Measurements from ENCODE around the gene KCNC3. TPM values are rescaled to one million over a fixed set of nuclear protein-coding genes. Genes with fewer than 3 reads are reported as not detected.

Gene KCNC3
- total and polyA plus RNA-seq, 4 donors = 0.56 to 1.6 (median 1.1) TPM

DNA sequence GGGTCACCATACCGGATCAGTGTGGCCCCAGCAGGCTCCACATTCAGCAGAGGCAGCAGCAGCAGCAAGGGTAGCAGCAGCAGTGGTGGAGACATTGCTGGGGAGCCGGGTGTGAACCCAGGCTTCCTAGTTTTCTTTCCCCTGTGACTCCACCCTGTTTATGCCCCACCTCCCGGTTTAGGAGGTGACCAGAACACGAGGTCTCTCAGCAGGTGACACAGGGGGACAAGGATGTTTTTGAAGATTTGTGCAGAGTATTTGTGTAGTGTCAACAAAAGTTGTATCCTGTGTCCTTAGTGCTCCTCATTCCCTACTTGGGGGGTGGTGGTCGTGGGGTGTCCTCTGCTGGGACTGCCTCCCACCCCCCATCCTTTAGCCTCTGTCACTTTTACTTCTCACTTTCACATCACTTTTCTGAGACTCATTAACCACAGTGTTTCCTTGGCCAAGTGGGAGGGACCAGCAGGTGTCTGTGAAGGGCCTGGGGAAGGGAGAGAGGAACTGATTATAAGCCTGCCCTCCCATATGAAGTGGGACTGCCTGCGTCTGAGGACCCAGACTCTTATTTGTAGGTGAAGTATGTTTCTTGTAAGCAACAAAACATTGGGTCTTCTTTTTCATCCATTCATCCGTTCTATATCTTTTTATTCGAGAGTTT lies 15.6 kb upstream of the KCNC3 start:
- no peak overlapping the region for H3K9ac ChIP-seq (ENCODE audit: low read depth in 1 of 2, low read length in 2 of 2)
- peaks cover 0 to 2% (median 0%) of the 10 kb centered on the region in 4 donors for H3K36me3 ChIP-seq (ENCODE audit: control insufficient read depth in 4 of 4, insufficient read depth in 3 of 4, low read depth in 1 of 4, low read length in 3 of 4)
- no peak overlapping the region for H3K27ac ChIP-seq (ENCODE audit: low read depth in 1 of 2, low read length in 2 of 2)
- H3K4me3 ChIP-seq (ENCODE audit: low read depth in 1 of 3, low read length in 3 of 3) = peak overlapping the region in 1 of 3 donors; percentile 23
- H3K4me1 ChIP-seq (ENCODE audit: control insufficient read depth in 4 of 4, insufficient read depth in 4 of 4, low read length in 3 of 4) = peaks cover 2 to 19% (median 9%) of the 10 kb centered on the region in 4 donors
- TF ChIP-seq, protein P1, sequence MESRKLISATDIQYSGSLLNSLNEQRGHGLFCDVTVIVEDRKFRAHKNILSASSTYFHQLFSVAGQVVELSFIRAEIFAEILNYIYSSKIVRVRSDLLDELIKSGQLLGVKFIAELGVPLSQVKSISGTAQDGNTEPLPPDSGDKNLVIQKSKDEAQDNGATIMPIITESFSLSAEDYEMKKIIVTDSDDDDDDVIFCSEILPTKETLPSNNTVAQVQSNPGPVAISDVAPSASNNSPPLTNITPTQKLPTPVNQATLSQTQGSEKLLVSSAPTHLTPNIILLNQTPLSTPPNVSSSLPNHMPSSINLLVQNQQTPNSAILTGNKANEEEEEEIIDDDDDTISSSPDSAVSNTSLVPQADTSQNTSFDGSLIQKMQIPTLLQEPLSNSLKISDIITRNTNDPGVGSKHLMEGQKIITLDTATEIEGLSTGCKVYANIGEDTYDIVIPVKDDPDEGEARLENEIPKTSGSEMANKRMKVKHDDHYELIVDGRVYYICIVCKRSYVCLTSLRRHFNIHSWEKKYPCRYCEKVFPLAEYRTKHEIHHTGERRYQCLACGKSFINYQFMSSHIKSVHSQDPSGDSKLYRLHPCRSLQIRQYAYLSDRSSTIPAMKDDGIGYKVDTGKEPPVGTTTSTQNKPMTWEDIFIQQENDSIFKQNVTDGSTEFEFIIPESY (IDR thresholded peaks at IDR 0.05) = no peak
- TF ChIP-seq HNF4G (IDR thresholded peaks at IDR 0.05) = no peak
- TF ChIP-seq TAF1 (conservative IDR thresholded peaks at IDR 0.05) = no peak
- TF ChIP-seq, protein P2, sequence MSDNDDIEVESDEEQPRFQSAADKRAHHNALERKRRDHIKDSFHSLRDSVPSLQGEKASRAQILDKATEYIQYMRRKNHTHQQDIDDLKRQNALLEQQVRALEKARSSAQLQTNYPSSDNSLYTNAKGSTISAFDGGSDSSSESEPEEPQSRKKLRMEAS (IDR thresholded peaks at IDR 0.05) = no peak
- TF ChIP-seq FOXA1 (IDR thresholded peaks at IDR 0.05) = no peak
- TF ChIP-seq, protein P3, sequence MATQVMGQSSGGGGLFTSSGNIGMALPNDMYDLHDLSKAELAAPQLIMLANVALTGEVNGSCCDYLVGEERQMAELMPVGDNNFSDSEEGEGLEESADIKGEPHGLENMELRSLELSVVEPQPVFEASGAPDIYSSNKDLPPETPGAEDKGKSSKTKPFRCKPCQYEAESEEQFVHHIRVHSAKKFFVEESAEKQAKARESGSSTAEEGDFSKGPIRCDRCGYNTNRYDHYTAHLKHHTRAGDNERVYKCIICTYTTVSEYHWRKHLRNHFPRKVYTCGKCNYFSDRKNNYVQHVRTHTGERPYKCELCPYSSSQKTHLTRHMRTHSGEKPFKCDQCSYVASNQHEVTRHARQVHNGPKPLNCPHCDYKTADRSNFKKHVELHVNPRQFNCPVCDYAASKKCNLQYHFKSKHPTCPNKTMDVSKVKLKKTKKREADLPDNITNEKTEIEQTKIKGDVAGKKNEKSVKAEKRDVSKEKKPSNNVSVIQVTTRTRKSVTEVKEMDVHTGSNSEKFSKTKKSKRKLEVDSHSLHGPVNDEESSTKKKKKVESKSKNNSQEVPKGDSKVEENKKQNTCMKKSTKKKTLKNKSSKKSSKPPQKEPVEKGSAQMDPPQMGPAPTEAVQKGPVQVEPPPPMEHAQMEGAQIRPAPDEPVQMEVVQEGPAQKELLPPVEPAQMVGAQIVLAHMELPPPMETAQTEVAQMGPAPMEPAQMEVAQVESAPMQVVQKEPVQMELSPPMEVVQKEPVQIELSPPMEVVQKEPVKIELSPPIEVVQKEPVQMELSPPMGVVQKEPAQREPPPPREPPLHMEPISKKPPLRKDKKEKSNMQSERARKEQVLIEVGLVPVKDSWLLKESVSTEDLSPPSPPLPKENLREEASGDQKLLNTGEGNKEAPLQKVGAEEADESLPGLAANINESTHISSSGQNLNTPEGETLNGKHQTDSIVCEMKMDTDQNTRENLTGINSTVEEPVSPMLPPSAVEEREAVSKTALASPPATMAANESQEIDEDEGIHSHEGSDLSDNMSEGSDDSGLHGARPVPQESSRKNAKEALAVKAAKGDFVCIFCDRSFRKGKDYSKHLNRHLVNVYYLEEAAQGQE (IDR thresholded peaks at IDR 0.05) = no peak
- TF ChIP-seq NR2F2 (IDR thresholded peaks at IDR 0.05) = no peak
- TF ChIP-seq RXRA (IDR thresholded peaks at IDR 0.05) = no peak
- no peak for TF ChIP-seq YY1 (IDR thresholded peaks at IDR 0.05)
- TF ChIP-seq, protein P4, sequence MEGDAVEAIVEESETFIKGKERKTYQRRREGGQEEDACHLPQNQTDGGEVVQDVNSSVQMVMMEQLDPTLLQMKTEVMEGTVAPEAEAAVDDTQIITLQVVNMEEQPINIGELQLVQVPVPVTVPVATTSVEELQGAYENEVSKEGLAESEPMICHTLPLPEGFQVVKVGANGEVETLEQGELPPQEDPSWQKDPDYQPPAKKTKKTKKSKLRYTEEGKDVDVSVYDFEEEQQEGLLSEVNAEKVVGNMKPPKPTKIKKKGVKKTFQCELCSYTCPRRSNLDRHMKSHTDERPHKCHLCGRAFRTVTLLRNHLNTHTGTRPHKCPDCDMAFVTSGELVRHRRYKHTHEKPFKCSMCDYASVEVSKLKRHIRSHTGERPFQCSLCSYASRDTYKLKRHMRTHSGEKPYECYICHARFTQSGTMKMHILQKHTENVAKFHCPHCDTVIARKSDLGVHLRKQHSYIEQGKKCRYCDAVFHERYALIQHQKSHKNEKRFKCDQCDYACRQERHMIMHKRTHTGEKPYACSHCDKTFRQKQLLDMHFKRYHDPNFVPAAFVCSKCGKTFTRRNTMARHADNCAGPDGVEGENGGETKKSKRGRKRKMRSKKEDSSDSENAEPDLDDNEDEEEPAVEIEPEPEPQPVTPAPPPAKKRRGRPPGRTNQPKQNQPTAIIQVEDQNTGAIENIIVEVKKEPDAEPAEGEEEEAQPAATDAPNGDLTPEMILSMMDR (IDR thresholded peaks at IDR 0.05; ENCODE audit: low read depth, low read length, missing input control) = no peak
- TF ChIP-seq FOXA2 (IDR thresholded peaks at IDR 0.05) = no peak
- TF ChIP-seq, protein P5, sequence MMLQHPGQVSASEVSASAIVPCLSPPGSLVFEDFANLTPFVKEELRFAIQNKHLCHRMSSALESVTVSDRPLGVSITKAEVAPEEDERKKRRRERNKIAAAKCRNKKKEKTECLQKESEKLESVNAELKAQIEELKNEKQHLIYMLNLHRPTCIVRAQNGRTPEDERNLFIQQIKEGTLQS (IDR thresholded peaks at IDR 0.05) = no peak
- no peak for TF ChIP-seq EGR1 (IDR thresholded peaks at IDR 0.05; ENCODE audit: low read depth in 2 of 2)
- TF ChIP-seq GABPA (IDR thresholded peaks at IDR 0.05 in 1 of 2, conservative IDR thresholded peaks at IDR 0.05 in 1 of 2) = no peak
- TF ChIP-seq RAD21 (IDR thresholded peaks at IDR 0.05) = no peak
- TF ChIP-seq HNF4A (conservative IDR thresholded peaks at IDR 0.05) = no peak
- TF ChIP-seq SP1 (IDR thresholded peaks at IDR 0.05) = no peak
- TF ChIP-seq JUND (IDR thresholded peaks at IDR 0.05) = no peak
- no peak for DNase-seq (ENCODE audit: low spot score)
- 78% methylated on average over 8 of the region's 8 CpGs for WGBS
- peaks cover 0 to 3% (median 1%) of the 10 kb centered on the region in 4 donors for H3K9me3 ChIP-seq (ENCODE audit: control insufficient read depth in 4 of 4, low read length in 3 of 4)
- no peaks in the 10 kb centered on the region for H3K27me3 ChIP-seq (ENCODE audit: control insufficient read depth in 4 of 4, insufficient read depth in 4 of 4, low read length in 3 of 4)
